ENCODE measurements around the gene COTL1.

Gene COTL1

GRCh38 chr16:84546669-84547545 is 71.0 kb downstream of the COTL1 start:
- TF ChIP-seq POLR2A (IDR thresholded peaks at IDR 0.05; ENCODE audit: low read length) (no peak), GATA1 (IDR thresholded peaks at IDR 0.05; ENCODE audit: low read depth, low read length) (no peak)
- DNase-seq: no peak

DNA sequence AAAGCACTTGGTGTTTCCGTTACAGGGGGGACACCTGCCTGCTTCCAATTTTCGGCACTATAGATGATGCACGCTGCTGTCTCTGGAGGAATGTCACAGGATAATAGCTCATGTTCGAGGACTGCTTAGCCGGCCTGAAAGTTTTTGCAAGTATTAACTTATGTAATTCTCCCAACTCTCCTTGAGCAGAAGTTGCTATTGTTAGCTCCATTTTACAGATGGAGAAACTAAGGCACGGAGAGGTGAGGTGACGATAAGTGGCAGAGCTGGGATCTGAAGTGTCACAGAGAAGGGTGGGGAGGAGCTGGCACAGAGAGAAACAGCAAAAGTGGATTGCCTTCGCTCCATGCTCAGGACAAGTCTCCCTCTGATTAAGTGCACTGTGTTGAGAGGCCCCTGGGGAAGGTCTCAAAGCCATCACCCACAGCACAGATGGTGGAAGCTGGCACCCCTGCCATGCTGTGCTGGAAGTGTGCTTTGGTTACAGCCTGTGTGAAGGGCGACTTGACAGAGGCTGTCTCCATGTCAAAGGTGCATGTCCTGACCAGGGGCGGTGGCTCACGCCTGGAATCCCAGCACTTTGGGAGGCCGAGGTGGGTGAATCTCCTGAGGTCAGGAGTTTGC is 72.7 kb downstream of the COTL1 start:
- TF ChIP-seq GATA1 (IDR thresholded peaks at IDR 0.05; ENCODE audit: low read depth, low read length) (no peak), POLR2A (IDR thresholded peaks at IDR 0.05; ENCODE audit: low read length) (no peak)
- DNase-seq: no peak

DNA sequence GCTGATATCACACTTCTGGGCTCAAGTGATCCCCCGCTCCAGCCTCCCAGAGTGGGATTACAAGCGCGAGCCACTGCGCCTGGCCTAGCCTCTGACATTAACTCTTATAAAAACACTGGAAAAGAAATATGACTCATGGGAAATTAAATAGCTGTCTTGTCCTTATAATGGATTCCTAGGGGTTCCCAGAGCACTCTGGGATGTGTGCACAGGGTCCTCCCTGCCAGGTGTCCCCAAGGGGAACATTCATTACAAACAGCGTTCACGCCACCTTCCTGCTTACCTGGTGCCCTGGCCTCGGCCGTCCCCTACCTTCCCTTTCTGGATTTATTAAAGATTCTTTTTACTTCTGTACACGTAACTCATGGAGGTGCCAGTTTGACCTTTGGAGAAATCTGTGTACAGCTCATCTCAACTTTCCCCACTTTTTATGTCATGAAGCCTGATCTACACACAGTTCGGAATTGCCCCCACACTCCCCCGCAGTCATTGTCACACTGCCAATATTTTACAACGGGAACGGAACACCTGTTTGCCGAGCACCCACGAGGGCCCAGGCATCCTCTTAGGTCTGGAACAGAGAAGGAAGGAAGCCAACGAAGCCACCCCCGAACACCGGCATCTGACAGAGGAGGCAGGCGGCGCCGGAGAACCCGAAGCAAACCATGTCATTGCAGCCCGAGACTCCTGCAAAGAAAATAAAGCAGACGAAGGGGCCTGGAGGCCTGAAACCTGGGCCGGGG is 73.7 kb downstream of the COTL1 start:
- no peak for DNase-seq
- no peak for TF ChIP-seq POLR2A (IDR thresholded peaks at IDR 0.05; ENCODE audit: low read length)
- no peak for TF ChIP-seq GATA1 (IDR thresholded peaks at IDR 0.05; ENCODE audit: low read depth, low read length)

- DNase-seq: no peak
- no peak for TF ChIP-seq GATA1 (IDR thresholded peaks at IDR 0.05; ENCODE audit: low read depth, low read length)
- TF ChIP-seq POLR2A (IDR thresholded peaks at IDR 0.05; ENCODE audit: low read length): no peak
Measured at GRCh38 chr16:84543253-84543652, 74.6 kb downstream of the COTL1 start.

GRCh38 chr16:84541999-84542817 is 75.7 kb downstream of the COTL1 start:
- TF ChIP-seq GATA1 (IDR thresholded peaks at IDR 0.05; ENCODE audit: low read depth, low read length) (no peak), POLR2A (IDR thresholded peaks at IDR 0.05; ENCODE audit: low read length) (no peak)
- no peak for DNase-seq

GRCh38 chr16:84540194-84540593 is 77.7 kb downstream of the COTL1 start:
- DNase-seq: no peak
- no peak for TF ChIP-seq GATA1 (IDR thresholded peaks at IDR 0.05; ENCODE audit: low read depth, low read length)
- no peak for TF ChIP-seq POLR2A (IDR thresholded peaks at IDR 0.05; ENCODE audit: low read length)

DNA sequence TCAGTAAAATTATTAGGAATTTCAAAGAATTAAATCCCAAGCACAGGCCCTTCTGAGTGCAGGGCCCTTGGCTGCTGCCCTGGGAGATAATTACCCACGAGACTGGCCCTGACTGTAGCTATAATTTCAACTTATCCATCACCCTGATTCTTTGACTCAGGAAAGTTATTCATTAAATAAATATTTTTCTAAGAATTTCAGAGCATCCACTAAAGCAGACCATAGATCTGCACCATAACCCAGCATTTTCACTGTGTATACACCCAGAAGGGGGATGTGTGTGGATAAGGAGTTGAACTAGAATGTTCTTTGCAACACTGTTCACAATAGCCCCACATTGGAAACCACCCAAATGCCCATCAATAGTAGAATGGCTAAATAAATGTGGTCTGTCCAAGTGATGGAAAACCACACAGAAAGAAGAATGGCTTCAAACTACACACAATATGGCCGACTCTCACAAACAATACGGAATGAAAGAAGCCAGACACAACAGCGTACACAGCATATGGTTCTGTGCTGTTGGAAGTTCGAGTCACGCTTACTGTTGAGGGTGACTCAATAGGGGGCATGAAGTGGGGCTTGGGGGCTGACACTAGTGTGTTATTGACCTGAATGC is 79.5 kb downstream of the COTL1 start:
- TF ChIP-seq POLR2A (IDR thresholded peaks at IDR 0.05; ENCODE audit: low read length) (no peak), GATA1 (IDR thresholded peaks at IDR 0.05; ENCODE audit: low read depth, low read length) (no peak)
- DNase-seq: no peak

DNA sequence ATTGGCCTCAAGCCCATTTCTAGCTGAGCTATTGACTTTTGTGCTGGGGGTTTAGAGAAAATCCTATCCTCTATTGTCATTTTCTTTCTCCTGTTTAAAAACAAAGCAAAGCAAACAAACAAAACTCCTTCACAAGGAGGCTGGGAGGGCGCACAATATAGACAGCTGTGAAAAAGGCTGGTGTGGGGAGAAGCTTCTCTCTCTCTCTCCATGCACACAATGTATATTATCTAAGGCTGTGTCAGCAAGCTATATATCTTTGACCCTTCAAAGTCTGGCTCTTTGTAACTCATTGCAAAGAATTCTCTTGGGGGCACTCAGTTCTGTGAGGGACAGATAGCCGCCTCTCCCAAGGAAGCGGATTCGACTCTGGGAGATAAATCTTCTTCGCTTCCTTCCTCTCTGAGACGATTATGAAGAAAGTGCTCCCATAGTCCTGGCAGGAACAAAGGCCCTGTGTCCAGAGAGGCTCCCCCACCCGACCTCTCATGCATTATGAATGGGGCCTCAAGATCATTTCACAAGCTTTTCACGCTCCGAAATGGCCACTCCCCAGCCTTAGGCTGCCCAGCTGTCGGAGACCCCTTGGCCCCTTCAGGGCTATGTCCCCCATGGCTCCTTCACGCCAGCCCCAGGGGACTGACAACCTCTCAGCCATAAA is 80.3 kb downstream of the COTL1 start:
- TF ChIP-seq GATA1 (IDR thresholded peaks at IDR 0.05; ENCODE audit: low read depth, low read length): no peak
- no peak for DNase-seq

- no peak for DNase-seq
- no peak for TF ChIP-seq GATA1 (IDR thresholded peaks at IDR 0.05; ENCODE audit: low read depth, low read length)
- no peak for TF ChIP-seq POLR2A (IDR thresholded peaks at IDR 0.05; ENCODE audit: low read length)
Measured at GRCh38 chr16:84535851-84536250, 82.0 kb downstream of the COTL1 start.

- DNase-seq: no peak
Measured at GRCh38 chr16:84535408-84535807, 82.5 kb downstream of the COTL1 start.

GRCh38 chr16:84534815-84535214 is 83.1 kb downstream of the COTL1 start:
- TF ChIP-seq GATA1 (IDR thresholded peaks at IDR 0.05; ENCODE audit: low read depth, low read length) (no peak), POLR2A (IDR thresholded peaks at IDR 0.05; ENCODE audit: low read length) (no peak)

More at GRCh38 chr16:84535408-84535807, 82.5 kb downstream of the COTL1 start:
- TF ChIP-seq GATA1 (IDR thresholded peaks at IDR 0.05; ENCODE audit: low read depth, low read length): no peak
- TF ChIP-seq POLR2A (IDR thresholded peaks at IDR 0.05; ENCODE audit: low read length): no peak

GRCh38 chr16:84532855-84533486 is 84.9 kb downstream of the COTL1 start:
- no peak for DNase-seq
- TF ChIP-seq POLR2A (IDR thresholded peaks at IDR 0.05; ENCODE audit: low read length) (no peak), GATA1 (IDR thresholded peaks at IDR 0.05; ENCODE audit: low read depth, low read length) (no peak)

More at GRCh38 chr16:84534815-84535214, 83.1 kb downstream of the COTL1 start:
- no peak for DNase-seq
